Activated naive CD4-positive, alpha-beta T cell treated with anti-CD3 and anti-CD28 coated beads, Interleukin-2, amount 10 ng/mL, durations not matched to agents 7 days and 5 days (primary cell): Measurements from ENCODE around the gene CCDC188.
A peak's percentile ranks its signal among the peaks of the same experiment; 100 is the strongest.

Source experiments
- CTCF ChIA-PET: fragments of 350-600 bp; sonication (Branson Sonifier 250); formaldehyde crosslinking; loops from one replicate; lab custom pipeline; 2021; ENCODE audit warnings: antibody characterized with exemption; lab: Charles Lee
- DNase-seq: peaks from one replicate; pipeline ENCODE4 v3.0.0-alpha.2; 2020
- H3K27ac Mint-ChIP-seq: one replicate; pipeline ENCODE4 v1.8.0; 2021; ENCODE audit warnings: mild to moderate bottlenecking, moderate library complexity, mixed read lengths
- H3K27me3 Mint-ChIP-seq: one replicate; pipeline ENCODE4 v1.8.0; 2021; ENCODE audit warnings: mild to moderate bottlenecking, mixed read lengths
- H3K36me3 Mint-ChIP-seq: one replicate; pipeline ENCODE4 v1.8.0; 2021; ENCODE audit warnings: mixed read lengths
- H3K4me1 Mint-ChIP-seq: one replicate; pipeline ENCODE4 v1.8.0; 2021; ENCODE audit warnings: mixed read lengths
- H3K4me3 Mint-ChIP-seq: one replicate; pipeline ENCODE4 v1.8.0; 2021; ENCODE audit warnings: mild to moderate bottlenecking, moderate library complexity, mixed read lengths
- H3K9me3 Mint-ChIP-seq: one replicate; pipeline ENCODE4 v1.8.0; 2021; ENCODE audit warnings: mixed read lengths

CCDC188 gene

GRCh38 chr22:20142711-20143621 lies 7.9 kb downstream of the CCDC188 start:
- CTCF ChIA-PET: no interaction called here
- no peak for DNase-seq
- H3K4me3 Mint-ChIP-seq: no peak overlapping the region
- H3K27me3 Mint-ChIP-seq: no peaks in the 10 kb centered on the region
- no peaks in the 10 kb centered on the region for H3K9me3 Mint-ChIP-seq
- H3K36me3 Mint-ChIP-seq: no peaks in the 10 kb centered on the region
- H3K4me1 Mint-ChIP-seq: no peaks in the 10 kb centered on the region
- H3K27ac Mint-ChIP-seq: no peak overlapping the region

GRCh38 chr22:20141186-20142077 lies 9.4 kb downstream of the CCDC188 start:
- Mint-ChIP-seq H3K4me1 (peaks cover 3% of the 10 kb centered on the region), H3K36me3 (no peaks in the 10 kb centered on the region), H3K27ac (no peak overlapping the region), H3K4me3 (no peak overlapping the region), H3K27me3 (no peaks in the 10 kb centered on the region), H3K9me3 (no peaks in the 10 kb centered on the region)
- CTCF ChIA-PET: no interaction called here
- DNase-seq: no peak

- no peak for DNase-seq
- no peaks in the 10 kb centered on the region for H3K36me3 Mint-ChIP-seq
- CTCF ChIA-PET: no interaction called here
- H3K27me3 Mint-ChIP-seq: no peaks in the 10 kb centered on the region
- no peak overlapping the region for H3K27ac Mint-ChIP-seq
- no peak overlapping the region for H3K4me3 Mint-ChIP-seq
- no peaks in the 10 kb centered on the region for H3K9me3 Mint-ChIP-seq
- H3K4me1 Mint-ChIP-seq: peaks cover 5% of the 10 kb centered on the region
Observed at GRCh38 chr22:20140521-20140964, 10.3 kb downstream of the CCDC188 start.

- Mint-ChIP-seq H3K27me3 (no peaks in the 10 kb centered on the region), H3K36me3 (no peaks in the 10 kb centered on the region), H3K9me3 (no peaks in the 10 kb centered on the region), H3K4me1 (peaks cover 5% of the 10 kb centered on the region), H3K27ac (no peak overlapping the region), H3K4me3 (no peak overlapping the region)
- no peak for DNase-seq
- CTCF ChIA-PET: no interaction called here
Observed at GRCh38 chr22:20140107-20140445, 10.8 kb downstream of the CCDC188 start.

GRCh38 chr22:20139391-20140106 lies 11.3 kb downstream of the CCDC188 start:
- no peaks in the 10 kb centered on the region for H3K36me3 Mint-ChIP-seq
- CTCF ChIA-PET: no interaction called here
- no peak for DNase-seq
- H3K4me3 Mint-ChIP-seq: no peak overlapping the region
- peaks cover 6% of the 10 kb centered on the region for H3K4me1 Mint-ChIP-seq
- no peaks in the 10 kb centered on the region for H3K9me3 Mint-ChIP-seq
- no peaks in the 10 kb centered on the region for H3K27me3 Mint-ChIP-seq
- H3K27ac Mint-ChIP-seq: no peak overlapping the region

DNA sequence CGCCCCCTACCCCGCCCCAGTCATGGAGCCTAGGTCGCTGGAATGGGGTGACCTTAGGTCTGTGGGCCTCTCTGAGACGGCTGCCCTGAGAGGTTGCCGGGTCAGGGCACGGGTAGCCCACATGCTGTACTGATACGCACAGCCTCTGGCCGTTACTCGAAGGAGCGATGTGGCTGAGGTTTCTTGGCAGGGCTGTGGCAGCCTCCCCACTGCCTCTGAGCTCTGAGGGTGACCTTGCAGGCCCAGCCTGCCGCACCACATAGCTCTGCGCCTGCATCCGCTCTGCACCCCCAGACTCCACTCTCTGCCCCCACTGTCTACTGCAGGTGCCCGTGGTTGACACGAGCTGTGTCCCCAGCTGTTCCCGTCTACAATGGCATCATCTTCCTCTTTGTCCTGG lies 12.0 kb downstream of the CCDC188 start:
- no peak for DNase-seq
- Mint-ChIP-seq H3K27me3 (no peaks in the 10 kb centered on the region), H3K4me3 (no peak overlapping the region), H3K4me1 (peaks cover 9% of the 10 kb centered on the region), H3K9me3 (no peaks in the 10 kb centered on the region), H3K27ac (peak overlapping the region; percentile 54), H3K36me3 (no peaks in the 10 kb centered on the region)
- CTCF ChIA-PET: no interaction called here

DNA sequence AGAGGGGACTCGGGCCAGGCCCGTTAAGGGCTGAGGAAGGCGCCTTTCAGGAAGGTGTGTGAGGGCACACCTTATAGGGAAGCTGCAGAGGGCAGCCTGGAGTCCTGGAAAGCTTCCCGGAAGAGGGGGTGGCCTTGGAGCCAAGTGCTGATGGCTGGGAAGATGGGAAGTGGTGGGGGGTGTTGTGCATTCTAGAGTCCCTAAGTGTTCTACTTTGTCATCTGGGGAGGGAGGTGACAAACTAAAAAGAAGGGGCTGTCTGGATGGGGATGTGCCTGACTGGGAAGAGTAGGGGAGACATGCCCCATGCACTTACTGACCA lies 12.5 kb downstream of the CCDC188 start:
- no peak for DNase-seq
- Mint-ChIP-seq H3K9me3 (no peaks in the 10 kb centered on the region), H3K4me3 (no peak overlapping the region), H3K27ac (no peak overlapping the region), H3K36me3 (no peaks in the 10 kb centered on the region), H3K27me3 (no peaks in the 10 kb centered on the region), H3K4me1 (peaks cover 14% of the 10 kb centered on the region)
- CTCF ChIA-PET: no interaction called here

GRCh38 chr22:20137671-20138416 lies 13.0 kb downstream of the CCDC188 start:
- Mint-ChIP-seq H3K4me3 (no peak overlapping the region), H3K27ac (no peak overlapping the region), H3K36me3 (no peaks in the 10 kb centered on the region), H3K9me3 (no peaks in the 10 kb centered on the region), H3K4me1 (peaks cover 18% of the 10 kb centered on the region), H3K27me3 (no peaks in the 10 kb centered on the region)
- no peak for DNase-seq
- CTCF ChIA-PET: no interaction called here

- H3K4me1 Mint-ChIP-seq: peaks cover 20% of the 10 kb centered on the region
- H3K4me3 Mint-ChIP-seq: no peak overlapping the region
- H3K27me3 Mint-ChIP-seq: no peaks in the 10 kb centered on the region
- DNase-seq: no peak
- H3K27ac Mint-ChIP-seq: no peak overlapping the region
- no peaks in the 10 kb centered on the region for H3K36me3 Mint-ChIP-seq
- CTCF ChIA-PET: no interaction called here
- H3K9me3 Mint-ChIP-seq: no peaks in the 10 kb centered on the region
Observed at GRCh38 chr22:20137113-20137512, 13.7 kb downstream of the CCDC188 start.

DNA sequence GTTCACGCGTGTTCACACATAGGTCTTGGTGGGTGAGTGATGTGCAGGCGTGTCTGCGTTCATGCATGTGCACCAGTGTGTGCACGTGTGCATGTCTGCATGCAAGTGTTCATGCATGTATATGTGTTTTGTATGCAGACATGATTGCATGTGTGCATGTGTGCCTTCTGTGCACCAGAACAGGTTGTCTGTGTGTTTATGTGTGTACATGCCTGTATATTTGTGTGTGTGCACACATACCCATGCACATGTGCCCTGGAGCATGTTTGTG lies 14.3 kb downstream of the CCDC188 start:
- H3K9me3 Mint-ChIP-seq: no peaks in the 10 kb centered on the region
- CTCF ChIA-PET: no interaction called here
- H3K4me3 Mint-ChIP-seq: no peak overlapping the region
- H3K36me3 Mint-ChIP-seq: no peaks in the 10 kb centered on the region
- no peaks in the 10 kb centered on the region for H3K27me3 Mint-ChIP-seq
- no peak for DNase-seq
- H3K4me1 Mint-ChIP-seq: peaks cover 20% of the 10 kb centered on the region
- no peak overlapping the region for H3K27ac Mint-ChIP-seq

GRCh38 chr22:20135806-20136602 lies 14.9 kb downstream of the CCDC188 start:
- Mint-ChIP-seq H3K36me3 (no peaks in the 10 kb centered on the region), H3K4me1 (peaks cover 20% of the 10 kb centered on the region), H3K9me3 (no peaks in the 10 kb centered on the region), H3K27me3 (no peaks in the 10 kb centered on the region), H3K4me3 (no peak overlapping the region), H3K27ac (no peak overlapping the region)
- CTCF ChIA-PET: no interaction called here
- DNase-seq: no peak

DNA sequence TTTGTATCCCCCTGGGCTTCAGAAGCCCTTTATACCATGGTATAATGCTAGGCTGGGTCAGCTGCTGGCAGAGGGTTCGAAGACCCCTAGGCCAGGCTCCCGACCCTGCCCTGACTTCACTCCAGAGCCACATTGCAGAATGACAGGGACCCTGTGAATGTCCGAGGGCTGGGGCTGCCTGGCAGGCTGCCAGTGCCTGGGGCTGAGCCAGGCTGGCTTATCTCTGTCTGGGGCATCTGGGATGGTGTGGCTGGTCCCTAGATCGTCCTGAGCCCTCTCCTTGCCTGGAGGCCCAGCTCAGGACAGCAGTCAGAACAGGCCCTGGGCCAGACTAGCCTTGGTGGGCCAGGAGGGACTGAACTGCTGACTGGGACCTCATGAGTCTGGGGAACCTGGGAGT lies 15.6 kb downstream of the CCDC188 start:
- Mint-ChIP-seq H3K9me3 (no peaks in the 10 kb centered on the region), H3K4me3 (no peak overlapping the region), H3K27ac (no peak overlapping the region), H3K36me3 (no peaks in the 10 kb centered on the region), H3K27me3 (no peaks in the 10 kb centered on the region), H3K4me1 (peaks cover 20% of the 10 kb centered on the region)
- CTCF ChIA-PET: no interaction called here
- DNase-seq: no peak

- H3K27me3 Mint-ChIP-seq: no peaks in the 10 kb centered on the region
- H3K27ac Mint-ChIP-seq: no peak overlapping the region
- H3K36me3 Mint-ChIP-seq: no peaks in the 10 kb centered on the region
Observed at GRCh38 chr22:20133930-20134549, 16.8 kb downstream of the CCDC188 start.

More at GRCh38 chr22:20133930-20134549, 16.8 kb downstream of the CCDC188 start:
- CTCF ChIA-PET: no interaction called here
- no peak for DNase-seq
- Mint-ChIP-seq H3K9me3 (no peaks in the 10 kb centered on the region), H3K4me3 (peak overlapping the region; percentile 54), H3K4me1 (peaks cover 25% of the 10 kb centered on the region)
